Measurements from ENCODE around the gene TMA7. TPM values are rescaled to one million over a fixed set of nuclear protein-coding genes. Genes with fewer than 3 reads are reported as not detected.

Gene TMA7
- total RNA-seq, 4 donors from 2014 or later = 115 to 279 (median 192) TPM

GRCh38 chr3:48423883-48424695 lies 16.0 kb upstream of the TMA7 start:
- no peak for DNase-seq
- no peaks in the 10 kb centered on the region for H3K9me3 ChIP-seq
- no peak for TF ChIP-seq POLR2AphosphoS5 (IDR thresholded peaks at IDR 0.05)
- TF ChIP-seq POLR2A (IDR thresholded peaks at IDR 0.05) = no peak
- no peak for TF ChIP-seq CTCF (IDR thresholded peaks at IDR 0.05)
- TF ChIP-seq EP300 (IDR thresholded peaks at IDR 0.05; ENCODE audit: low read depth) = no peak
- in situ Hi-C loops (cut with MboI; ENCODE audit: low pct_ligation_motif_present in 1 of 4, low pct_unique_long_range_greater_than_20kb in 1 of 4, low sequenced_read_pairs in 3 of 4) = no loop called here
- no peak overlapping the region for H3K27ac ChIP-seq
- peaks cover 31 to 37% (median 35%) of the 10 kb centered on the region in 4 donors for H3K4me1 ChIP-seq
- H3K36me3 ChIP-seq = no peaks in the 10 kb centered on the region
- no peak overlapping the region for H3K4me3 ChIP-seq
- H3K27me3 ChIP-seq = no peaks in the 10 kb centered on the region
- intact Hi-C loops (cut with DNase I; ENCODE audit: low total_unique reads) = no loop called here
- whole genome bisulfite sequencing, 2 donors (ENCODE audit: low coverage in 1 of 2) = 85 to 100% methylated on average over 2 to 27 of the region's 27 CpGs

- 77% methylated on average over 13 of the region's 13 CpGs; no CpG with 5 or more reads in 1 of the 2 donors for WGBS, 2 donors (ENCODE audit: low coverage in 1 of 2)
- Histone ChIP-seq H3K36me3 (no peaks in the 10 kb centered on the region), H3K4me1 (peaks cover 31 to 43% (median 41%) of the 10 kb centered on the region in 4 donors), H3K9me3 (no peaks in the 10 kb centered on the region), H3K27ac (peak overlapping the region; percentile 90 to 97 (median 92)), H3K27me3 (no peaks in the 10 kb centered on the region), H3K4me3 (no peak overlapping the region)
- TF ChIP-seq POLR2A (IDR thresholded peaks at IDR 0.05) (no peak), CTCF (IDR thresholded peaks at IDR 0.05) (no peak)
- no peak for DNase-seq
- in situ Hi-C loops (cut with MboI; ENCODE audit: low pct_ligation_motif_present in 1 of 4, low pct_unique_long_range_greater_than_20kb in 1 of 4, low sequenced_read_pairs in 3 of 4) = no loop called here
- intact Hi-C loops (cut with DNase I; ENCODE audit: low total_unique reads) = no loop called here
These were observed 14.7 kb upstream of the TMA7 start for GRCh38 chr3:48425281-48425812.

- Histone ChIP-seq H3K27me3 (no peaks in the 10 kb centered on the region), H3K9me3 (no peaks in the 10 kb centered on the region), H3K4me1 (peaks cover 31 to 47% (median 43%) of the 10 kb centered on the region in 4 donors), H3K4me3 (peak overlapping the region in 2 of 4 donors; percentile 5 to 83), H3K36me3 (no peaks in the 10 kb centered on the region), H3K27ac (peak overlapping the region; percentile 90 to 97 (median 92))
- no peak for DNase-seq
- in situ Hi-C loops (cut with MboI; ENCODE audit: low pct_ligation_motif_present in 1 of 4, low pct_unique_long_range_greater_than_20kb in 1 of 4, low sequenced_read_pairs in 3 of 4) (no loop called here), intact Hi-C loops (cut with DNase I; ENCODE audit: low total_unique reads) (no loop called here)
- TF ChIP-seq POLR2A (IDR thresholded peaks at IDR 0.05) = no peak
- no peak for TF ChIP-seq CTCF (IDR thresholded peaks at IDR 0.05)
- no peak for TF ChIP-seq POLR2AphosphoS5 (IDR thresholded peaks at IDR 0.05)
- no peak for TF ChIP-seq EP300 (IDR thresholded peaks at IDR 0.05; ENCODE audit: low read depth)
- WGBS, 2 donors (ENCODE audit: low coverage in 1 of 2) = 53% methylated on average over 11 of the region's 11 CpGs; no CpG with 5 or more reads in 1 of the 2 donors
These were observed 13.6 kb upstream of the TMA7 start for GRCh38 chr3:48426401-48426909.

- intact Hi-C loops (cut with DNase I; ENCODE audit: low total_unique reads) (no loop called here), in situ Hi-C loops (cut with MboI; ENCODE audit: low pct_ligation_motif_present in 1 of 4, low pct_unique_long_range_greater_than_20kb in 1 of 4, low sequenced_read_pairs in 3 of 4) (no loop called here)
- H3K27me3 ChIP-seq = no peaks in the 10 kb centered on the region
- peak overlapping the region; percentile 90 to 97 (median 92) for H3K27ac ChIP-seq
- peak overlapping the region in 3 of 4 donors; percentile 63 to 83 (median 75) for H3K4me3 ChIP-seq
- peaks cover 31 to 47% (median 43%) of the 10 kb centered on the region in 4 donors for H3K4me1 ChIP-seq
- DNase-seq = no peak
- 37 to 44% methylated on average over 6 to 8 of the region's 8 CpGs for WGBS, 2 donors (ENCODE audit: low coverage in 1 of 2)
- H3K36me3 ChIP-seq = no peaks in the 10 kb centered on the region
- TF ChIP-seq EP300 (IDR thresholded peaks at IDR 0.05; ENCODE audit: low read depth) (no peak), POLR2A (IDR thresholded peaks at IDR 0.05) (no peak), CTCF (IDR thresholded peaks at IDR 0.05) (no peak), POLR2AphosphoS5 (IDR thresholded peaks at IDR 0.05) (no peak)
- H3K9me3 ChIP-seq = no peaks in the 10 kb centered on the region
These were observed 13.0 kb upstream of the TMA7 start for GRCh38 chr3:48426944-48427629.
